ENCODE results near the gene PCK1.

Gene PCK1

DNA sequence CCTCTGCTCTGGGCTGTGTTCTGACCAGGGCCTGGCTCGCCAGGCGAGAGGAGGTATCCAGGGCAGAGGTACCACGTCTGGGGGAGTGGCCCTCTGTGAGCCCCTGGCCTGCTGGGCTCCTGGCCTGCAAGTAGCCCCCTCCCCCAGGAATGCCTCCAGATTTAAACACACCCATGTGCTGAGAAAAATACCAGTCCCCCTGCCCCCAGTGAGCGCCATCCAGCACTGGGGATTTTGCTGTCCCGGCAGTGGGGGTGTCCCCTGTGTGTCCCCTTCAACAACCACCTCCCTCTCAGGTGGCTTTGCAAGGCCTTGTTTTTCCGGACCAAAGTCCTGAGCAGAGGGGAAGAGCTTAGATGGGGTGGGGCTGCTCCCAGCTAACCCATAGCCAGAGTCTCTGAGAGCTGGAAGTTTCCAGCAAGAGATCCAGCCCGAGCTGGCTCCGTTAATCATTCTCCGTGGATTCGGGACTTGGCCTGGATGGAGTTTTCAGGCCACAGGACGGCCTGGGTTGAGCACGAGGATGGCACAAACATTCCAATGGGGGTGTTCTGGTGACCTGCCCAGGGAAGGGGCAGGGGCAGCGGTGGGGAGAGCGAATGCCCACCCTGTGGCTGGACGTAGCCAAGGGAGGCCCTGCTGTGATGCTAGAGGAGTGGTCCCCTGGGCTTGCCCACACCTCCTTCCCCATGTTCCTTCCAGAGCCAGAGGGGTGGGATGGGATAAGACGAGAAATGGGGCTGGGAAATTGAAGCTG is 29.0 kb downstream of the PCK1 start:
- DNase-seq = no peak

DNA sequence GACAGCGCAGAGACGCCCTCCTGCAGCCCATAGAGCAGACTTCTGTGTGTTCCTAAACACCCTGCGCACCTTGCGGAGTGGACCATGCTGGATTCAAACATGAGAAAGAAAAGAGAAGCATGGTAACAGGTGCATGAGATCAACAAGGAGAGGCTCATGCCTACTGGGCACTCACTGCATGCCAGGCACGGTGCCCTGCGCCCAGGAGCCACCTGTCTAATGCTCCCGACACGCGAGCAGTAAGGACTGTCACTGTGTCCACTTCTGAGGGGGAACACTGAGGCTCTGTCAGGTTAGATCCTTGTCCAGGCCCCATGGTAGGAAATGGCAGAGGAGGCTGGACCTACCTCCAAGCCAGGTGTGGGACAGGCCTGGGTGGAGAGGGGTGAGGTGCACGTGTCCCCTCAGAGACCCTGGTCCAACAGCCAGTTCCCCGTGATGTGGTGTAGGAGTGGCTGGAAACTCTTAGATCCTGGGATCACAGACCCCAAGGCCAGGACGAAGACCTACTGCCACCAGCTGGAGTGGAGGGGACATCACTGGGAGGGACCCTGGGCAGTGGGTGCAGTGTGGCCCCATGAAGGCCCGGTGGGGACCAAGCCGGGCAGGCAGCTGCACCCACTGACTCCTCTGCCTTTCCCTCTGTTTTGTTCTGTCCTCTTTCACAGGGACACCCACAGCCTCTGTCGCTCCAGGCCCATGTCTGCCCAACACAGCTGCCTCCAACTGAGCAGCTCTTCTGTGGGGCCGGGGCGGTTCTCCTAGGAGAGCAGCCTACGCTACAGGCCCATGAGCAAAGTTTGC is 29.8 kb downstream of the PCK1 start:
- no peak for DNase-seq

DNA sequence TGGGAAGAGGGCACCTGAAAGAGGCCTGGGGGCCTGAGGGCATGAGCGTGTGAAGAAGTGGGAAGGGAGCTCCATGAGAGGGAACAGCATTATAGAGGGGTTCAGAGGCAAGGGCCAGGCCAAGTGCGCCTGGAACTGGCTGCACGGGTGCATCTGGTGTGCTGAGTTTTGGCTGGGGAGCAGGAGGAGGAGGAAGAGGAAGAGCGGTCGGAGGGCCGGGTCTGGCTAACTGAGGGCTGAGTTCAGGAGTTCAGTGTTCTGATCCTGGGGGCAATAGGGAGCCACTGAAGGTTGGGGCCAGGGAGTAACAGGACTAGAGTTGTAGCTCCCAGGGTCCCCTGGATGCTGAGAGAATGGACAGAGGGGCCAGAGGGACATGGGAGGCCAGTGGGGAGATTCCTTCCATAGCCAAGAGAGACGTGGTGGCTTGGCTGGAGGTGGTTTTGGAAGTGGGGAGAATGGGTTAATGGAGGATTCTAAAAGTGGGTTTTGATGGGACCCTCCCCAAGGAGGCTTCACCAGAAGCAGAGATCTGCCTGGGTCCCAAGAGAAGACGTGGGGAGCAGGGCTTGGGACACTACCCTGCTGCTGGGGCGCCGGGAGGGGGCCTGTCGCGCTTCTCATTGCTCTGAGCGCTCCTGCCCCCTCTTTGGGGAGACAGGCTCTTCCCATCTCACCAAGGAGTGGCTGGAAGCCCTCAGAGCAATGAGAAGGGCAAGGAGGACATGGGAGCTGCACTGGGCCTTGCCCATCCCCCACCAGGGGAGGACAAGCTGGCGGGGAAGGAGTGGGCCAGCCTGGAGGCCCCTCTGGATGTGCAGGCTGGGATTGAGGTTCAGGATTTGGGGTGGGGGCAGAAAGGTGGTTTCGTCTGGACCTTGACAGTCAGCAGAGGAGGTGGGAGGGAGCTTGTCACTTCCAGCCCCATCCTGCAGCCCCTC is 30.6 kb downstream of the PCK1 start:
- DNase-seq = no peak

DNA sequence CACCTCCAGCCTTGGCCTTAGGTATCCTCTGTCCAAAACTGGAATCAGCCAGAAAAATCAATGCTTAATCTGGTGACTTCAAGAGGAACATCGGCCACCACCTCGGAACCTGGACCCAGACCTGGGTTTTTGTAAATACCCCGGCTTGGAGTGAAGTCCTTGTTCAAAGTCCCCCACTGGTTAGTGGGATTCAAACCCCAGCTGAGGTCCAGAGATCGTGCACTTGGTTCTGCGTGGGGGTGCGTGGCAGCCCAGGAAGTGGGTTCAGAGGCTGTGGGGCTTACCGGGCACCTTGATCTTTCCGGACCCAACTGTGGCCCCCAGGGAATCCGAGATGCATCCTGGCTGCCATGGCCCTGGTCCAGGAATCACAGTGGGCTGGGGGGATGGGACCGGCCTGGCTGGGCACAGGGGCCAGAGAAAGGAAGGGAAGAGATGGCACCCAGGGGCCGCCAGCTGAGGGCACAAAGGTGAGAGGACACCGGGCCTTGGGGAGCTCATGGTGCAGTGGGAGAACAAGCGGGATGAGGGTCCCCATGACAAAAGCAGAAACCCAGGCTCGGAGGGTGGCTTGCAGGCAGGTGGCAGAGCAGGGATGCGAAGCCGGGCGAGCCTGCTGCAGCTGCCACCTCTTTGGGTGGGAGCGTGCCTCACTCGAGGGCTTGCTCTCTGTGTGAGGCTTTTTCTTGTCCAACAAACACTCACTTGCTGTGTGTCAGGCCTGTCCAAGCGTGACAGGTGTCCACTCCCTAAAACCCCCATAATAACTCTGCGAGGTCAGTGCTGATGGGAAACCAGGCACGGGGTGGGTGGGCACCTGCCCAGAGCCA is 31.6 kb downstream of the PCK1 start:
- no peak for DNase-seq

DNA sequence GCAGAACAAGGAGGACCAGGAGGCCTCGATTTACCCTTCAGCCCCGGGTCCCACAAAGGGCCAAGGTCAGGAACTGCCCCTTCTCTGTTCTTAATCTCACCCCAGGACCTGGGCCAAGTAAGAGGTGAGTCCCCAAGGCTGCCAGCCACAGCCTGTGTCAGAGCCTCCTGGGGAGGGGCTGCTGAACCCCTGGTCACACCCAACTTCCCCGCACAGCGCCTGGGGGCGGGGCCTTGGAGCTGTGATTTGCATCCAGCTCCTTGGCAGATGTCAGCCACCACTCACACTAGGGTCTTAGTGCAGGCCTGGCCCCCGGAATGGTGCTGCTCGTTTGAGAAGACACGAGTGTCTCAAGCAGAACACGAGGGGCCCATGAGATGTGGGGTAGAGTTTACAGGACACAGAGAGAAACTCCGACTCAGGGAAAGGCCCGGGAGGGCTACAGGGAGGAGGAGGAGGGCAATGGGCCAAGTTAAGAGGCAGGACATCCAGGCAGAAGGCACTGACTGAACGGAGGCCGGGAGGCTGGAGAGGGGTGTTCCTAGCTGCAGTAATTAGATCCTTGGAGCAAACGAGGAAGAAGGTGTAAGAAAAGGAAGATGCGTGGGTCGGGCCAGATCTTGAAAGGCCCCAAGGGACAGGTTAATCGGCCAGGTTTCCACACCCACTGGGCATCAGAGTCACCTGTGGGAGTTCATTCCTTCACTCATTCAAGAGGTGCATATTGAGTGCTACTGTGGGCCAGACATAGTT is 32.4 kb downstream of the PCK1 start:
- no peak for DNase-seq

DNA sequence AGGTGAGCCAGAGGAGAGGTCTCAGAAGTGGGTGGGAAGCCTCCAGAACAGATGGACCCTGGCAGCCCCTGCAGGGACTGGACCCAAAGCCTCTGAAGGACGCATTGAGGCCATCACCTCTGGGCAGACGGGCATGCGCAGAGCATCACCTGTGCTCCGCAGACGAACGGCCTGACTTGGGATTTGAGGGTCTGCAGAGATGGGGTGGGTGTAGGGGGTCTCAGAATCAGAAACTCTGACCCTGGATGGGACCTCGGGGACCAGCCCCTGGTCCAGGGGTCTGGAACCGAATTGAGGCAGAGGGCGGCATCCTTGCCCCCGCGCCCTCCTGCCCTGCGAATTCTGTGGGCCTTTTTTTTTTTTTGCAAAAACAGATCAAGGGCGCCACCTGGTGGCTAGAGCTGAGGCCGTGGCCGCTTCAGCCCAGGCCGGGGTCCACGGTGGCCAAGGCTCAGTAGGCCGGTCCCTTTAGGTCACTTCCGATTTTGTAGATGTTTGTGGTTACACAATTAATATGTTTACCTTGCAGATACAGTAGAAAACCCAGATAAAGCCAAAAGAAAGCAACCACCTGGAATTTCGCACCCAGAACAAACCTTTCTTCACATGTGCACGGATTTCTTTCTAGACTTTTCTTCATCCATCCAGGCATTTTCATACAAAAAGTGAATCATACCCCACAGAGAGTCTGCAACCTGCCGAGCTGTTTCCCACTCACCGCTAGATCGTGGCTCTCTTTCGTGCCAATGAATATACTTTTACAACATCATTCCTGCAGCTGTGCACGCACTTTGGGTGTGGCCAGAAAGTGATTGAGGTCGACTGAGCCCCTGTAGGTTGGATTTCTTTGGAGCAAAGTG is 33.4 kb downstream of the PCK1 start:
- peak; percentile 9 for DNase-seq

DNA sequence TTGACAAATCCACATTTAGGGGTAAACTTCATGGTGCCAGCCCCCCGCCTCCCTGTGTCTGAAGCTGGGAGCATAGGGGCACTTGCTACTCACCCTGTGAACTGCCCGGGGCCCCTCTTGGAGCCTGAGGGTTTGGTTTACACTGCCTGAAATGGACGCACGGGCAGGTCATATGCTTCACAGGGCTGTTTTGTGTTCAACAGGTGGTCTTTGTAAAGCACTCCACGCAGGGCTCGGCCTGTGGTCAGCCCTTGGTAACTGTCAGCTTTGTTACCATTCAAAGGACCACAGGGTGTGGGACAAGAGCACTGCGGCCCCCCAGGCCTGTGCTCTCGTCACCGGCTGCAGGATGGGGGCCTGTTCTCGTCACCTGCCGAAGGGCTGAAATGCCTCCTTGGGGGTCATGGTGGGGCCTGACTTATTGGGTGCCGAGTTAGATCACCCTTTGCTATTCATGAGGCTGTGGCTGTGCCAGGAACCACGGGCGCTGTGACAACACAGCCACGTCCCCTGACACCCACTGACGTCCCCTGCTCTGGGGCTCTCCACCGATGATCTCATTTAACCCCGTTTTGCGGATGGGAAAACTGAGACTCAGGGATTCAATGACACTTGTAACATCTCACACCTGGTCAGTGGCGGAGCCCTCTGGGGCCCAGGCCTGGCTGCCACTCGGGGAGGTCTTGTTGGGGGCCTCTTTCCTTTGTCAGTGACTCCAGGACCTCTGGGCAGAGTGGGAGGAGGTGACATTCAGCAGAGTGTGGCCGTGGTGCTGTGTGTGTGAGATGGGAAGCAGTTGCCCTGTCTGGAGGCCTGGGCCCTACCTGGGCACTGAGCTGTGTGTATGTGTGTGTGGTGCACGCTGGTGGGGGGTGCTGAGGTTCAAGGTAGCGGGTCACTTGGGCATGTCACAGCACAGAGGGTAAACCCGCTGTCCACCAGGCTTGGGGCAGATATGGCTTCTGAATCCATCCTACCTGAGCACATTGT is 34.4 kb downstream of the PCK1 start:
- no peak for DNase-seq

DNA sequence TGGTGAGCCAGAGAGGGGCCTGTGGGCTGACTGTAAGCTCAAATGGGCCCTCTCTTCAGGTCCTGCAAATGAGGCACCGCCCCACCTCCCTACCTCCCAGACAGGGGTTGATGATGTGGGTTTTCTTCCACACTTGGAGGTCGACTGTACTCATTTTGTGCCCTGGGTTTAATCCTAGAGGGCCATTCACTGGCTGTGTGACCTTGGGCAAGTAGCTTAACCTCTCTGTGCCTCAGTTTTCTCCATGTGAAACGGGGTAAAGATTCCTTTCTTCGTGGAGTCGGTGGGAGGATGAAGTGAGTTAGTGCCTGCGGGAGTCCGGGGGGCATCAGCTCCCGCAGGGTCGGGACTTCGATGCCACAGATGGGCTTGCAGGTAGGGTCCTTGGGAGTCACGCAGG is 35.4 kb downstream of the PCK1 start:
- DNase-seq = no peak

DNA sequence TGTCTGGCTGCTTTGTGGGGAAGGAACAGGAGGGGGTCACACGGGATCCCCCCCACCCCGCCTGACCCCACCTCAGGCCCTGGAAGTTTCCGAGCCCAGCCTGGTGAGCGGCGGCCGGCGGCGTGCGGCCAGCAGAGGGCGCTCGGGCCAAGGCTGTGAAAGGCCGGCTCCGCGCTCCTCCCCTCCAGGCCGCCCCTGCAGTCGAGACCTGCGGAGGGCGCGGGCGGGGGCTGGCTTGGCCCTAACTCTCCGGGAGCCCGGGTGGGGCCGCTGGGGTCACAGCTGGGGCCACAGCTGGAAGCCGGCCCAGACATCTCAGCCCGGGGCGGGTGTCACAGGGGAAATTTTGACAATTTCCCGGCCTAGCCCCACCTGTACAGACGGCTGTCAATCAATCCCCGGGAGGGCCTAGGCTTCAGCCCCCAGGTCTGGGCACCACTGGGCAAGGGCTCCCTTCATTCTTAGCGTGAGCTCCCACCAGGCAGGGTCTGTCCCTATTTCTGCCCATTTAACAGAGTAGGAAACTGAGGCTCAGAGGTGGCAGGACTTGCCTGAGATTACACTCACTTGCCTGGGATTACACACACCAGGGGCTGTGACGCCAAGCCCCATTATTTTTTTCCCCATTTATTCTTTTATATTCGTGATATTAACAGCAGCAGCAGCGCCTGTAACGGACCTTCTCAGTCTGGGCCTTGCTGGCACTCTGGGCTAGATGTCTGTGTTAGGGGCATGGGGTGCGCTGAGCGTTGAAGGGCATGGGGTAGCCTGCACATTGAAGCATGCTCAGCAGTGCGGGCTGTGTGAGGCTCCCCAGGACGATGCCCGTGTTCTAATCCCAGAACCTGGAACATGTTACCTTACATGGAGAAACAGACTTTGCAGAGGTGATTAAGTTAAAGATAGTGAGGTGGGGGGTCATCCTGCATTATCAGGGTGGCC is 36.4 kb downstream of the PCK1 start:
- DNase-seq = peak; percentile 36

DNA sequence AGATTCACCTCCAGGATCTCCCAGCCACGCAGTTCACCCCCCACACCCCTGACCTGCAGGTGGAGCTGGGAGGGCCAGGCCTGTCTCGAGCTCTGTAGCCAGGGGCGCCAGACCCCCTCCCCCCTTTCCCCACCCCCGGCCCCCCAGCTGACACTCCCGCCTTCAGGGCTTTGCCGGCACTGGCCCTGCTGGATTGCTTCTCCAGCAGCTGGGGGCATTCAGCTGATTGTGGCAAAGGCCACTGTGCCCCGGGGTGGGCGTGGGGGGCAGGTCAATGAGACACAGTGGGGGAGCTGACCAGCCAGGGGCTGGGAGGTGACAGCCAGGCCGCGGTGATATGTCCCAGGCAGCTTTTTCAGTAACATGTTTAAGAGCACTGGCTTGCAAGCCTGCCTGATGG is 37.1 kb downstream of the PCK1 start:
- DNase-seq = no peak

DNA sequence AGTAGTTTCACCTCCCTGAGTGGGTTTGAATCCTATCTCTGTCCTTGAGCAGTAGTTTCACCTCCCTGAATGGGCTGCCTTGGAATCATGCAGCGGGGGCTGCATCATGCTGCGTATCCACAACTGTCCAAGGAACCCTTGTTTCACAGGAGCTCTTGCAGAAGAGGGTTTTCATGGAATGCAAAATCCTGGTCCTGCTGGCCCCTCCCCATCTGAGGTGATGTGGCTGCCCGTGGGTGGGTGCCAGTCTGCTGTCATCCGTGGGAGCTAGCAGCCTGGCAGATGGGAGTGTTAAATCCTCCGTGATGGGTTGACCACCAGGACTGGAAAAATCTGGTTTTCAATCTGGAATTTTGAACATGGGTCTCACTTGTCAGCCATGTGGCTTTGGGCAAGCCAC is 37.6 kb downstream of the PCK1 start:
- no peak for DNase-seq

DNA sequence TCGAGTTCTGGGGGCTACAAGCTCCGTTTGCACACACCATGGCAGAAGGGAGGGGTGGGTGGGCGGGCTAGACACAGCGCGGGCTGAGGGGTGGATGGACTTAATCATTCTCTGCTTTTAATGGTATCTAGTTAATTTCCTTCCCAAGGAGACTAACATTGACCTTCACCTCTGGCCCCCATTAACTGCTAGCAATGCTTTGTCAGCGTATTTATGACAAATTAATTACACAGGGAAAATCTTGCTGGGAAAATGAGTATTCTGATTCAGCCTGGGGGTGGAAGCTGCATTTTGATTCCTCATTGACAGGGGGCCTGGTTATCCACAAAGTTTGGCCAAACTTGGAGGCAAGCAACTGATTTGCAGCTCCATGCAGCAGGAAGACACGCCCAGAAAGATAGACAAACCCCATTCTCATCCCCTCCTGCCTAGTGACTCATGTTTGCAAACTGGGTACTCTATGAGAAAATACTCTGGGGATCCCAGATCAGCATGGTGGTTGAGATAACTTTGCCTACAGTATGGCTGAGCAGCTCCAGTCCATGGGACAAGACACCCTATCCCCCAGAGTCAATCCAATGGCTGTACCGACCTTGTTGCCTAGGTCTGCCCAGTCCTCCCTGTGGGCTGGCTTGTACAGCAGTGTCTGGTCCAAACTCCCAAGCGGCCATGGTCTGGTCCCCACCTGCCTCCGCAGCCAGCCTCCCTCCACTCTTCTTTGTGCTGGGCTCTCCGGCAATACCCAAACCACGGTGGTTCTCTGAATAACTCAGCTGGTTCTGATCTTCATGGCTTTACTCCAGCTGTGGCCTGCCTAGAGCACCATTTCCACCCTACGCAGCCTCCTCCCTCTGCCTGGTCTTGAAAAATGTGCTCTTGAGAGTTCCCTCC is 39.7 kb downstream of the PCK1 start:
- no peak for DNase-seq

DNA sequence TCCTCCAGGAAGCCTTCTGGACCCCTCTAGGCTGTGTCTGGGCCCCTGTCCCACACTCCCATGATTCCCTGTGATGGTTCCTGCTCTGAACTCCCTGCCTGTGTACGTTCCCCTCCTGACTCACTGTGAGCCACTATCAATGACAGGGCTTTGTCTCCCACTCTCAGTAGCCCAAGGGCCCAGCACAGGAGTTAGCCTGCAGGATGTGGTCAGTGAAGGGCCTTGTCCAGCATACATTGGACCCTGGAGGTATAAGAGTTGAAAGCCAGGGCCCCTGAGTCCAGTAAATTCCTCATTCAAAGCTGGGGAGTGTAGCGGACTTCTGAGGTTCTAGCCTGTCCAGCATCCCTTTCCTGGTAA is 40.3 kb downstream of the PCK1 start:
- DNase-seq = no peak

DNA sequence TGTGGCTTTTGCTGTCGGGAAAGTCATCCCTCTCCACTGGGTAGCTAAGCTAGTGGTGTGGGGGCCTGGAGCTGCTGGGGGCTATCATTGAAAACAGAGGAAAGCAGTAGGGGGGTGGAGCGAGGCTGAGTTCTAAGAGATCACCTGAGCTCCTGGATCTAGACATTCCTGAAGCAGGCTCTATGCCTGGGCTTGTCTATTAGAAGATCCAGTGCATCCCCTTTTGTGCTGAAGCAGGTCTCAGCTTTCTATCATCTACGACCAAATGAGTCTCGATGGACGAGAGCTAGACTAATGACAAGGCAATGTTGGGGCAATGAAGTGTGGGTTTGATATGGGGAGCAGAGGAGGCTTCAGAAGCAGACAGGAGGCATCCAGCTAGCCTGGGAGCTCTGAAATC is 40.8 kb downstream of the PCK1 start:
- no peak for DNase-seq

DNA sequence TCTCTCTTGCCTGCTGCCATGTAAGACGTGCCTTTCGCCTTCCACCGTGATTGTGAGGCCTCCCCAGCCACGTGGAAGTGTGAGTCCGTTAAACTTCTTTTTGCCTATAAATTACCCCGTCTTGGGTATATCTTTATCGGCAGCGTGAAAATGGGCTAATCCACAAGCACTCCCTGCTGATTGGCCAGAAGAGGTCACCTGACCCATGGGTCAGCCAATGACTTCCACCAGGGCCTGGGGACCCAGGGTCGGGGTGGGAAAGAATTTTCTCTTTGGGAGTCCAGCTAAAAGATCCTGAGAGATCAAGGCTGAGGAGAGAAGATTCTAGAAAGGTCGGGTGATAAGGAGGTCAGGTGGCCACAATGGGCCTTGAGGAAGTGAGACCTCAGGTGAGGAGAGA is 42.2 kb downstream of the PCK1 start:
- DNase-seq = no peak

DNA sequence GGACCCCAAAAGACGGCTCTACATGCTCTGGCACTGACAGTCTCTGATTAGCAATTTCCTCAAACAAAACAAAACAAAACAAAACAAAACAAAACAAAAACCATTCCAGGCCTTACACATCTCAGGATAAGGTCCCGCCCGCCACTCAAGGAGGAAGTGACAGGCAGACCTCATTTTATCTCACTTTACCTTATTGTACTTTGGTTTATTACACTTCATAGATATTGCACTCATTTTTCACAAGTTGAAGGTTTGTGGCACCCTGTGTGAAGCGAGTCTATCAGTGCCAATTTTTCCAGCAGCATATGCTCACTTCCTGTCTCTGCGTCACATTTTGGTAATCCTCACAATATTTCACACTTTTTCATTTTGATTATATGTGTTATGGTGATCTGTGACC is 44.1 kb downstream of the PCK1 start:
- no peak for DNase-seq

DNA sequence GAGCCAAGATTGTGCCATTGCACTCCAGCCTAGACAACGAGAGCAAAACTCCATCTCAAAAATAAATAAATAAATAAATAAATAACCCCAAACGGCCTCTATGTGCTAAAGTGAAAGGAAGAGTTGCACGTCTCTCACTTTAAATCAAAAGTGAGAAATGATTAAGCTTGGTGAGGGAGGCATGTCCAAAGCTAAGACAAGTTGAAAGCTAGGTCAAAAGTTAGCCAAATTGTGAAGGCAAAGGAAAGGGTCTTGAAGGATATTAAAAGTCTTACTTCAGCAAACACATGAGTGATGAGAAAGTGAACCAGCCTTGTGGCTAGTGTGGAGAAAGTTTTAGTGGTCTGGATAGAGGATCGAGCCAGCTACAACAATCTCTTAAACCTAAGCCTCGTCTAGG is 45.0 kb downstream of the PCK1 start:
- no peak for DNase-seq
